GM19467 (cell line): ENCODE measurements around the gene LDLRAD4.

Source experiments
- ATAC-seq: cut with Tn5 transposase; IDR thresholded peaks from one replicate; pipeline ENCODE4 v1.9.1; 2021; ENCODE audit warnings: mild to moderate bottlenecking, moderate library complexity; ENCODE audit not compliant: unreplicated experiment

The LDLRAD4 gene

GRCh38 chr18:13399511-13399910 is 181.0 kb downstream of the LDLRAD4 start:
- no peak for ATAC-seq

- no peak for ATAC-seq
Observed at GRCh38 chr18:13400636-13401315, 182.2 kb downstream of the LDLRAD4 start.

- ATAC-seq, result no peak
Observed at GRCh38 chr18:13401404-13401803, 182.8 kb downstream of the LDLRAD4 start.

- no peak for ATAC-seq
Observed at GRCh38 chr18:13401826-13402225, 183.3 kb downstream of the LDLRAD4 start.

GRCh38 chr18:13403786-13404549 is 185.4 kb downstream of the LDLRAD4 start:
- ATAC-seq, result no peak

GRCh38 chr18:13405305-13406038 is 186.9 kb downstream of the LDLRAD4 start:
- no peak for ATAC-seq

GRCh38 chr18:13406049-13406615 is 187.6 kb downstream of the LDLRAD4 start:
- no peak for ATAC-seq

- ATAC-seq, result no peak
Observed at GRCh38 chr18:13406736-13407135, 188.2 kb downstream of the LDLRAD4 start.

GRCh38 chr18:13407484-13407883 is 188.9 kb downstream of the LDLRAD4 start:
- no peak for ATAC-seq

GRCh38 chr18:13409026-13409425 is 190.5 kb downstream of the LDLRAD4 start:
- ATAC-seq, result no peak

GRCh38 chr18:13409997-13410396 is 191.4 kb downstream of the LDLRAD4 start:
- ATAC-seq, result no peak

GRCh38 chr18:13410471-13410870 is 191.9 kb downstream of the LDLRAD4 start:
- no peak for ATAC-seq

GRCh38 chr18:13412017-13412416 is 193.5 kb downstream of the LDLRAD4 start:
- no peak for ATAC-seq

GRCh38 chr18:13412901-13413300 is 194.3 kb downstream of the LDLRAD4 start:
- no peak for ATAC-seq

- ATAC-seq, result no peak
Observed at GRCh38 chr18:13414102-13414501, 195.5 kb downstream of the LDLRAD4 start.

- no peak for ATAC-seq
Observed at GRCh38 chr18:13414521-13414920, 196.0 kb downstream of the LDLRAD4 start.

GRCh38 chr18:13415736-13416135 is 197.2 kb downstream of the LDLRAD4 start:
- ATAC-seq, result no peak

GRCh38 chr18:13416208-13416607 is 197.6 kb downstream of the LDLRAD4 start:
- ATAC-seq, result no peak

GRCh38 chr18:13416848-13417247 is 198.3 kb downstream of the LDLRAD4 start:
- no peak for ATAC-seq

GRCh38 chr18:13418013-13418710 is 199.6 kb downstream of the LDLRAD4 start:
- ATAC-seq, result no peak
